HG02885 (cell line): ENCODE data around the gene TRAF5.
"Not testable (repeated sequence)": the region's sequence is repeated elsewhere in the genome, so short reads cannot be mapped to it uniquely, and the experiment has no call there.

Source experiments
- ATAC-seq: cut with Tn5 transposase; IDR thresholded peaks from one replicate; pipeline ENCODE4 v1.9.1; 2021; ENCODE audit warnings: mild to moderate bottlenecking; ENCODE audit not compliant: unreplicated experiment, poor library complexity

Gene TRAF5

GRCh38 chr1:211326528-211327345 is at the start of gene TRAF5:
TRAF5 (plus strand) TSS chr1:211326833; CDS start chr1:211353240, 26,407 bp downstream.
- peak; percentile 31 for ATAC-seq

- no peak for ATAC-seq
Observed at GRCh38 chr1:211279340-211279739, 47.3 kb upstream of the TRAF5 start.

GRCh38 chr1:211280910-211281309 is 45.7 kb upstream of the TRAF5 start:
- ATAC-seq, result no peak

GRCh38 chr1:211281320-211282022 is 45.2 kb upstream of the TRAF5 start:
- ATAC-seq, result no peak

- no peak for ATAC-seq
Observed at GRCh38 chr1:211282023-211282373, 44.6 kb upstream of the TRAF5 start.

GRCh38 chr1:211285196-211285595 is 41.4 kb upstream of the TRAF5 start:
- no peak for ATAC-seq

GRCh38 chr1:211287218-211287617 is 39.4 kb upstream of the TRAF5 start:
- ATAC-seq, result no peak

- no peak for ATAC-seq
Observed at GRCh38 chr1:211292411-211292810, 34.2 kb upstream of the TRAF5 start.

- no peak for ATAC-seq
Observed at GRCh38 chr1:211296396-211296795, 30.2 kb upstream of the TRAF5 start.

GRCh38 chr1:211305044-211305443 is 21.6 kb upstream of the TRAF5 start:
- ATAC-seq, result peak; percentile 99

GRCh38 chr1:211309617-211310016 is 17.0 kb upstream of the TRAF5 start:
- no peak for ATAC-seq

- ATAC-seq, result no peak
Observed at GRCh38 chr1:211313392-211313791, 13.2 kb upstream of the TRAF5 start.

GRCh38 chr1:211318576-211319280 is 7.9 kb upstream of the TRAF5 start:
- ATAC-seq, result no peak

GRCh38 chr1:211319892-211320291 is 6.7 kb upstream of the TRAF5 start:
- no peak for ATAC-seq

- no peak for ATAC-seq
Observed at GRCh38 chr1:211320980-211321379, 5.7 kb upstream of the TRAF5 start.

- ATAC-seq, result not testable (repeated sequence)
Observed at GRCh38 chr1:211321646-211322045, 5.0 kb upstream of the TRAF5 start.

- peak; percentile 57 for ATAC-seq
Observed at GRCh38 chr1:211323156-211324063, 3.2 kb upstream of the TRAF5 start.

- no peak for ATAC-seq
Observed at GRCh38 chr1:211324992-211325775, 1.4 kb upstream of the TRAF5 start.

- no peak for ATAC-seq
Observed at GRCh38 chr1:211326140-211326527, 499 bp upstream of the TRAF5 start.
